ENCODE results near the gene PDIA6. TPM values are rescaled to one million over a fixed set of nuclear protein-coding genes. Genes with fewer than 3 reads are reported as not detected.

Gene PDIA6
- total and polyA plus RNA-seq, 2 donors (not counting 1 experiment from before 2014, with no cell fraction given) = 23.8 to 53.8 TPM

DNA sequence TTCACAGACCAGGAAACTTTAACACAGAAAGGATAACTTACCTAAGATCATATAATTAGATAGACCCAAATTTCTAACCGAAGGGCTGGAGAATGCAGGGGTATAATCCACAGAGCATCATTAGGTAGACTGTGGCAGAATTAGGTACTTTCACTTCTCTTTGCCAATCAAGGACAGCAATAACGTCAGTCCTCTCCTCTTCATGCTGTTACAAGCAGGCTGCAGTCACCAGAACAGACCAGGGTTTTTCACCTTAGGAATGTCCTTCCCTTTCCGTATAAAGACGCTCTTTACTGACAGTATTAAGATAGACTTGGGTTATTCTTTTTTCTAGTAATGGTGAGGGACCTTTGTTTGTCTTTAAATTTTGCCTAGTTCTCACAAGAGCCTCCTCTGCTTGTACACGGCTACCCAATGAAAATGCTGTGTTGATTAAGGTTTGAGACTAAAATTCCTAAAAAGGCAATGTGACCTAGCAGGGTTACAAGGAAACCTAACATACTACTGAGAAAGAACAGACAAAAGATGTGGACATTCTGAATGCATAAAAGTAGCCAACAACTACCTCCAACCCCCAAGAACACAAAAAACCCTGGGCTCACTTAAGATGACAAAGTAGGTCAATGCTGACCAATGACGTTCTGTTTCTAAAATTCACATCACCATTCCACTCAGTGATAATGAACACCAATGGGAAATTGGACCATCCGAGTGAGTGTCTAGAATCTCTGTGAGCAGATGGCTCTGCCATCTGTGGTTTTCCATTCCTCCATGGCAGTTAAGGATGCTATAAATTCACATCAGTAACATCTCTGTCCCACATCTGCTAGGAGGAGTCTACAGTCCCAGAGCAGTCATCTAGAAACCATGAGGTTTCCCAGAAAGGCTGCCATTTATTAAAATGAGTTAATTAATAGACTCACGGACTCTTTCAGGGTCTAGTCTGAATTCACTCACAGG is 2.1 kb downstream of the PDIA6 start:
- H3K4me3 ChIP-seq (ENCODE audit: control extremely low read depth in 1 of 5, extremely low read depth in 1 of 5, insufficient read depth in 1 of 5, low read depth in 2 of 5, low read length in 4 of 5) = peak overlapping the region in 3 of 5 experiments; percentile 72 to 97 (median 82)

More for the DNA sequence above, 2.1 kb downstream of the PDIA6 start:
- Histone ChIP-seq H3K9ac (ENCODE audit: low read length) (peak overlapping the region; percentile 93), H3K27ac (ENCODE audit: low read length in 2 of 2) (peak overlapping the region; percentile 71 to 80), H3K79me2 (ENCODE audit: control insufficient read depth, insufficient read depth, low read length) (peaks cover 68% of the 10 kb centered on the region), H2AFZ (ENCODE audit: insufficient read depth, low read depth, low read length, poor library complexity, severe bottlenecking) (no peak overlapping the region), H3K27me3 (replicated peaks in 1 of 4; ENCODE audit: control extremely low read depth in 1 of 4, control insufficient read depth in 3 of 4, insufficient read depth in 4 of 4, low read length in 3 of 4) (no peaks in the 10 kb centered on the region), H4K20me1 (ENCODE audit: control insufficient read depth, insufficient read depth, low read length, poor library complexity, severe bottlenecking) (peaks cover 26% of the 10 kb centered on the region), H3K4me2 (replicated peaks; ENCODE audit: low read depth, low read length, poor library complexity, severe bottlenecking) (peak overlapping the region; percentile 90), H3K36me3 (replicated peaks in 1 of 2; ENCODE audit: control extremely low read depth in 1 of 2, control insufficient read depth in 1 of 2, extremely low read depth in 1 of 2, insufficient read depth in 2 of 2, low read length in 1 of 2) (peaks cover 3 to 11% of the 10 kb centered on the region in 2 experiments), H3K9me3 (ENCODE audit: control extremely low read depth in 1 of 3, control insufficient read depth in 2 of 3, insufficient read depth in 1 of 3, low read length in 2 of 3) (peaks cover 0 to 3% (median 0%) of the 10 kb centered on the region in 3 donors), H3K4me1 (ENCODE audit: control insufficient read depth in 2 of 2, insufficient read depth in 2 of 2, low read length in 2 of 2) (peaks cover 36 to 44% of the 10 kb centered on the region in 2 donors)
- TF ChIP-seq, protein P1, sequence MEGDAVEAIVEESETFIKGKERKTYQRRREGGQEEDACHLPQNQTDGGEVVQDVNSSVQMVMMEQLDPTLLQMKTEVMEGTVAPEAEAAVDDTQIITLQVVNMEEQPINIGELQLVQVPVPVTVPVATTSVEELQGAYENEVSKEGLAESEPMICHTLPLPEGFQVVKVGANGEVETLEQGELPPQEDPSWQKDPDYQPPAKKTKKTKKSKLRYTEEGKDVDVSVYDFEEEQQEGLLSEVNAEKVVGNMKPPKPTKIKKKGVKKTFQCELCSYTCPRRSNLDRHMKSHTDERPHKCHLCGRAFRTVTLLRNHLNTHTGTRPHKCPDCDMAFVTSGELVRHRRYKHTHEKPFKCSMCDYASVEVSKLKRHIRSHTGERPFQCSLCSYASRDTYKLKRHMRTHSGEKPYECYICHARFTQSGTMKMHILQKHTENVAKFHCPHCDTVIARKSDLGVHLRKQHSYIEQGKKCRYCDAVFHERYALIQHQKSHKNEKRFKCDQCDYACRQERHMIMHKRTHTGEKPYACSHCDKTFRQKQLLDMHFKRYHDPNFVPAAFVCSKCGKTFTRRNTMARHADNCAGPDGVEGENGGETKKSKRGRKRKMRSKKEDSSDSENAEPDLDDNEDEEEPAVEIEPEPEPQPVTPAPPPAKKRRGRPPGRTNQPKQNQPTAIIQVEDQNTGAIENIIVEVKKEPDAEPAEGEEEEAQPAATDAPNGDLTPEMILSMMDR (IDR thresholded peaks at IDR 0.05) = no peak
- no peak for TF ChIP-seq EZH2 (IDR thresholded peaks at IDR 0.05; ENCODE audit: borderline replicate concordance, insufficient read depth, low read depth, low read length, poor library complexity, severe bottlenecking)
- peak; percentile 21 for ATAC-seq (ENCODE audit: low read depth)
- 20% methylated on average over 1 of the region's 8 CpGs for WGBS (ENCODE audit: insufficient coverage)
- peak; percentile 73 for DNase-seq
- POLR2A ChIA-PET = no interaction called here
- H3K4me1 Mint-ChIP-seq = peaks cover 51% of the 10 kb centered on the region
- no peaks in the 10 kb centered on the region for H3K27me3 Mint-ChIP-seq
- intact Hi-C loops (cut with micrococcal nuclease) = loop anchor here (2.0 to 10.0 kb wide), 5 partner anchors 537 to 1907 kb away; partner anchors contain the start of genes CPSF3, E2F6, ITGB1BP1 and TRIB2
- no peaks in the 10 kb centered on the region for H3K9me3 Mint-ChIP-seq (ENCODE audit: insufficient read depth)
- H3K27ac Mint-ChIP-seq = peak overlapping the region; percentile 93
- CTCF ChIA-PET = no interaction called here
- H3K4me3 Mint-ChIP-seq = peak overlapping the region; percentile 92

All from B cell (primary cell).